Sigmoid colon (tissue), 7 donors: ENCODE results near the gene NOL11. TPM values are rescaled to one million over a fixed set of nuclear protein-coding genes. Genes with fewer than 3 reads are reported as not detected.
"Not testable (repeated sequence)": the region's sequence is repeated elsewhere in the genome, so short reads cannot be mapped to it uniquely, and the experiment has no call there.

Source experiments
- DNase-seq: peaks from one replicate; pipeline ENCODE4 v3.0.0-alpha.2; 2019
- H3K27ac ChIP-seq, 4 donors: fragments of 200-600 bp; sonication (generic); one replicate each; pipeline ENCODE4 v1.5.1; 2016 to 2019; ENCODE audit warnings: mild to moderate bottlenecking in 1 of 4
- H3K27me3 ChIP-seq, 3 donors: fragments of 200-600 bp; sonication (generic); one replicate each; pipeline ENCODE4 v1.5.1; 2019; ENCODE audit warnings: mild to moderate bottlenecking in 1 of 3
- H3K36me3 ChIP-seq, 4 donors: fragments of 200-600 bp; sonication (generic); one replicate each; pipeline ENCODE4 v1.5.1; 2016 to 2019
- H3K4me1 ChIP-seq, 4 donors: fragments of 200-600 bp; sonication (generic); one replicate each; pipeline ENCODE4 v1.5.1; 2017 to 2019
- H3K4me3 ChIP-seq, 4 donors: fragments of 200-600 bp; sonication (generic); one replicate each; pipeline ENCODE4 v1.5.1; 2017 to 2019; ENCODE audit warnings: mild to moderate bottlenecking in 2 of 4, moderate library complexity in 1 of 4
- H3K9me3 ChIP-seq, 4 donors: fragments of 200-600 bp in 3 of 4; sonication (generic) in 3 of 4; one replicate each; pipeline versions ENCODE4 v1.5.1 to v1.6.1; 2013 to 2019
- EP300 ChIP-seq, 4 donors: sonication (generic); formaldehyde crosslinking; IDR thresholded peaks; one replicate each; pipeline ENCODE4 v1.6.1; 2017; ENCODE audit warnings: antibody characterized with exemption in 4 of 4
- POLR2A ChIP-seq, 2 donors: fragments of 450-650 bp; IDR thresholded peaks; one replicate each; pipeline ENCODE4 v1.6.1; 2016; ENCODE audit warnings: antibody characterized with exemption in 2 of 2, mild to moderate bottlenecking in 2 of 2, moderate library complexity in 2 of 2
- POLR2AphosphoS5 ChIP-seq, 4 donors: sonication (generic); formaldehyde crosslinking; IDR thresholded peaks; one replicate each; pipeline ENCODE4 v1.6.1; 2017; ENCODE audit warnings: antibody characterized with exemption in 4 of 4
- WGBS, 2 donors: extraction: QIAGEN DNeasy Blood & Tissue Kit; methylation state at CpG; one replicate each; pipeline ENCODE4 v1.1.7; 2013; 5-methylcytosine and 5-hydroxymethylcytosine counted together
- intact Hi-C: fragments of 100-400 bp; cut with DNase I; formaldehyde crosslinking; loops from one replicate; pipeline ENCODE4 v1.15.1; 2023
- polyA plus RNA-seq, 3 donors: library from polyadenylated mRNA; stranded (reverse); fragments of 200-250 nt; gene quantifications; one replicate each; pipeline ENCODE4 v1.2.3, GENCODE V29; 2013
- total RNA-seq, 4 donors: library from RNA; depleted of rRNA; stranded (reverse); fragments of >200 nt; gene quantifications; one replicate each; pipeline ENCODE4 v1.1.0, GENCODE V29; 2016
- TF ChIP-seq, protein P1 (sequence below), 4 experiments: fragments of 450-650 bp in 3 of 4; fragments of 200-600 bp in 1 of 4; IDR thresholded peaks; one replicate each; pipeline ENCODE4 v1.5.1; 2016 to 2019; ENCODE audit warnings: antibody characterized with exemption in 4 of 4, mild to moderate bottlenecking in 3 of 4, moderate library complexity in 2 of 4
- donor health status: healthy with polysubstance abuse.
- donor health status: Bipolar disorder and iron deficiency.
- donor health status: healthy.

Gene NOL11
- total and polyA plus RNA-seq, 7 donors, result 13.8 to 34.2 (median 23.5) TPM

DNA sequence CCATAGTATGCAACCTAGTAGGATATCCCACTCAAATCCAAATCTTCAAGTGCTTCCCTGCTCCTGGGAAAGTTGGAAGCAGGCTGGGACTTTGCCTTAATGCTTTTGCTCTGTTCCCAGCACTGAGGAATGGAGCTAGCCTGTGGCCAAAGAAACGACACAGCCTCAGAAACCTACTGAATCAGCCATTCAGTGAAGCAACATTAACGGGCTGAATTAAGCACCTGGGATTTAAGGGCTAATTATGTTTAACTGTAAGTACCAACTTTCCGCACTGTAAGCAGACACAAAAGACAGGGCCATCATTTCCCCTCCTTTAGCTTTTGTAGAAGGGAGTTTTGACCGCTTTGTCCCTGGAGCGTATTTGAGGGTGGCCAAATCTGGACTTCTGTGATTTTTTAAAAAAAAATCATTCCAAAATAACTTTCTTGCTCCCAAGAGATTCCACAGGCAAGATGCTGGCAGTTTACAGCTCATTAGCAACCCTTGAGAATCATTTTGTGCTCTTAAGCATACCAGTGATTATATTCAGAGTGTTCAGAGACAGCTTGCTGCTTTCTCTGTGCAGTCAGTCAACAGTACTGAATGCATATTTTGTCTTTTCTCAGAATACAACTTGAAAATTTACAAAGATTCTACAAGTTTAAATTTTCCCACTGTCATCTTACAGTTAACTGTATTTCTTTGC, 17.6 kb upstream of the NOL11 start:
- Histone ChIP-seq H3K36me3 (no peaks in the 10 kb centered on the region), H3K4me1 (no peaks in the 10 kb centered on the region), H3K27ac (no peak overlapping the region), H3K9me3 (no peaks in the 10 kb centered on the region), H3K4me3 (no peak overlapping the region), H3K27me3 (peaks cover 0 to 8% (median 0%) of the 10 kb centered on the region in 3 donors)
- intact Hi-C loops, result no loop called here
- no peak for DNase-seq
- TF ChIP-seq EP300 (IDR thresholded peaks at IDR 0.05) (no peak), POLR2AphosphoS5 (IDR thresholded peaks at IDR 0.05) (no peak), POLR2A (IDR thresholded peaks at IDR 0.05) (no peak)
- TF ChIP-seq, protein P1, sequence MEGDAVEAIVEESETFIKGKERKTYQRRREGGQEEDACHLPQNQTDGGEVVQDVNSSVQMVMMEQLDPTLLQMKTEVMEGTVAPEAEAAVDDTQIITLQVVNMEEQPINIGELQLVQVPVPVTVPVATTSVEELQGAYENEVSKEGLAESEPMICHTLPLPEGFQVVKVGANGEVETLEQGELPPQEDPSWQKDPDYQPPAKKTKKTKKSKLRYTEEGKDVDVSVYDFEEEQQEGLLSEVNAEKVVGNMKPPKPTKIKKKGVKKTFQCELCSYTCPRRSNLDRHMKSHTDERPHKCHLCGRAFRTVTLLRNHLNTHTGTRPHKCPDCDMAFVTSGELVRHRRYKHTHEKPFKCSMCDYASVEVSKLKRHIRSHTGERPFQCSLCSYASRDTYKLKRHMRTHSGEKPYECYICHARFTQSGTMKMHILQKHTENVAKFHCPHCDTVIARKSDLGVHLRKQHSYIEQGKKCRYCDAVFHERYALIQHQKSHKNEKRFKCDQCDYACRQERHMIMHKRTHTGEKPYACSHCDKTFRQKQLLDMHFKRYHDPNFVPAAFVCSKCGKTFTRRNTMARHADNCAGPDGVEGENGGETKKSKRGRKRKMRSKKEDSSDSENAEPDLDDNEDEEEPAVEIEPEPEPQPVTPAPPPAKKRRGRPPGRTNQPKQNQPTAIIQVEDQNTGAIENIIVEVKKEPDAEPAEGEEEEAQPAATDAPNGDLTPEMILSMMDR (IDR thresholded peaks at IDR 0.05), result no peak
- 73 to 82% methylated on average over 5 of the region's 5 CpGs for WGBS, 2 donors

DNA sequence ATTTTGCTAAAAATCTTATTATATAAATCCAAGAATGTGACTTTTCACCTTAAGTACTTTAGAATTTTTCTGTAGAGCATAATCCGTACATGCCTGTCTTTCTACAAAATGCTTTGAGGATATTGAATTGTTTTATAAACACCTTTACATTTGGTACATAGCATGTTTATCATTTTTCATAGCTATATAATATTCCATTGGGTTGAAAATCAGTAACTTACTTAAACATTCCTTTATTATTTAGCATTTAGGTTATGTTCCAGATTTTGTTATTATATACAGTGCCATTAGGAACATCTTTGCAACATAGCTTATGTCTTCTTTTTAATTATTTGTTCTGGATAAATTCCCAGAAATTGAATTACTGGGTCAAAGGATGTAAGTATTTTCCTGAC, 17.0 kb upstream of the NOL11 start:
- Histone ChIP-seq H3K27ac (no peak overlapping the region), H3K36me3 (no peaks in the 10 kb centered on the region), H3K4me3 (no peak overlapping the region), H3K9me3 (no peaks in the 10 kb centered on the region), H3K27me3 (peaks cover 0 to 8% (median 0%) of the 10 kb centered on the region in 3 donors), H3K4me1 (no peaks in the 10 kb centered on the region)
- 95% methylated on average over 1 of the region's 1 CpG for WGBS, 2 donors
- DNase-seq, result no peak
- TF ChIP-seq, protein P1 (IDR thresholded peaks at IDR 0.05), result no peak
- TF ChIP-seq POLR2AphosphoS5 (IDR thresholded peaks at IDR 0.05) (no peak), EP300 (IDR thresholded peaks at IDR 0.05) (no peak), POLR2A (IDR thresholded peaks at IDR 0.05) (no peak)
- intact Hi-C loops, result no loop called here

DNA sequence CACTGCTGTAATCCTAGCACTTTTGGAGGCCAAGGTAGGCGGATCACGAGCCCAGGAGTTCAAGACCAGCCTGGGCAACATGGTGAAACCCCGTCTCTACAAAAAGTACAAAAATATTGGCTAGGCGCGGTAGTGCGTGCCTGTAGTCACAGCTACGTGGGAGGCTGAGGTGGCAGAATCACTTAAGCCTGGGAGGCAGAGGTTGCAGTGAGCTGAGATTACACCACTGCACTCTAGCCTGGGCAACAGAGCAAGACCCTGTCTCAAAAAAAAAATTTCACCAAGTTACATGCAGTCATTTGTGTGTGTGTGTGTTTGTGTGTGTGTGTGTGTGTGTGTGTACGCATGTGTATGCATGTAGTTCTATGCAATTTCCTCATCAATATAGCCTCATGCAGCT, 14.9 kb upstream of the NOL11 start:
- 93 to 97% methylated on average over 8 of the region's 8 CpGs for WGBS, 2 donors

DNA sequence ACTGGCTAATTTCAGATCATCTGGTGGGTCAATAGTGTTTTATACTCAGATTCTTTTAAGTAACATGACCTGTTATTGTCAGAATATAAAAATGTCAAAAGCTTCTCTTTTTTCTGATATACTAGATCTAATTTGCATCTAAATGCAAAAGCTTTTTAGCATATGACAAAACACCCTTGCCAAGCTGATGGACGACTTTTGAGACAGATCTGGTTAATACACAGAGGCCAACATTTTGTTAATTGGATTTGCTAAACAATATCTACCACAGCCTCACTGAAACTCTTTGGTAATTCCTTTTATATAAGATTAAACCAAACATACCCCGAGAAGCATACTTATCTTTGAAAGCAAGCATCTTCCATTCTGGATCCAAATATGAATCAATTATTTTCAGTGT, 10.3 kb upstream of the NOL11 start:
- H3K4me3 ChIP-seq, result no peak overlapping the region
- H3K4me1 ChIP-seq, result no peaks in the 10 kb centered on the region
- H3K27me3 ChIP-seq, result peaks cover 0 to 3% (median 0%) of the 10 kb centered on the region in 3 donors
- H3K9me3 ChIP-seq, result no peaks in the 10 kb centered on the region
- 78 to 81% methylated on average over 2 of the region's 2 CpGs for WGBS, 2 donors
- no peaks in the 10 kb centered on the region for H3K36me3 ChIP-seq
- intact Hi-C loops, result no loop called here
- H3K27ac ChIP-seq, result no peak overlapping the region
- DNase-seq, result no peak
- TF ChIP-seq POLR2AphosphoS5 (IDR thresholded peaks at IDR 0.05) (no peak), POLR2A (IDR thresholded peaks at IDR 0.05) (no peak), EP300 (IDR thresholded peaks at IDR 0.05) (no peak)
- TF ChIP-seq, protein P1 (IDR thresholded peaks at IDR 0.05), result no peak

More for the DNA sequence above, 14.9 kb upstream of the NOL11 start:
- H3K27ac ChIP-seq, H3K36me3 ChIP-seq, intact Hi-C loops, H3K4me1 ChIP-seq, H3K9me3 ChIP-seq, DNase-seq, H3K4me3 ChIP-seq: not testable (repeated sequence)
- peaks cover 0 to 12% (median 0%) of the 10 kb centered on the region in 3 donors for H3K27me3 ChIP-seq

DNA sequence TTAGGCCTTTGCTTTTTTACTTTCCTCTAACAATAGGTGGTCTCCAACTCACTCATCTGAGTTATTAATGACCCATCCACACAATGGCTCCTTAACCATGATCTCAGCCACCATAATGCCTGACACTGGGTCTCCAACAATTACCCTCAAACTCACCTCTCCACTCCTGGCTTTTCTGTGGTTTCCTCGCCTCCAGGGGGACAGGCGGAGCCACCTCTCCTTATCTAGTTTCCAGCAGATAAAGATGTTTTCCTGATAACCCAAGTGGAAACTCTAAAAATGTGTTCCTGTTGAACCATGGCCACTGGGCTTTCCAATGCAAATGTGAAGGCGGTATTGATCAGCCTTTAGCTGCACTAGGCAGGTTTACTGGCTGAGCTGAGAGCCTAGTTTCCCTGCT, 9.4 kb upstream of the NOL11 start:
- H3K27me3 ChIP-seq, result peaks cover 0 to 3% (median 0%) of the 10 kb centered on the region in 3 donors
- no peaks in the 10 kb centered on the region for H3K36me3 ChIP-seq
- WGBS, 2 donors, result 83 to 89% methylated on average over 3 of the region's 3 CpGs
- TF ChIP-seq, protein P1 (IDR thresholded peaks at IDR 0.05), result no peak
- TF ChIP-seq EP300 (IDR thresholded peaks at IDR 0.05) (no peak), POLR2AphosphoS5 (IDR thresholded peaks at IDR 0.05) (no peak), POLR2A (IDR thresholded peaks at IDR 0.05) (no peak)
- intact Hi-C loops, result no loop called here
- DNase-seq, result no peak
- no peaks in the 10 kb centered on the region for H3K4me1 ChIP-seq
- no peak overlapping the region for H3K27ac ChIP-seq
- H3K9me3 ChIP-seq, result no peaks in the 10 kb centered on the region
- no peak overlapping the region for H3K4me3 ChIP-seq
